NCI-H524 (cell line): ENCODE measurements around the gene SH3GL3.

Experiments used
- DNase-seq, 2 experiments: peaks; one replicate each; lab custom pipeline; 2025; lab: John Stamatoyannopoulos, UW

Gene SH3GL3

GRCh38 chr15:83612226-83612625 is 165.1 kb downstream of the SH3GL3 start:
- no peak for DNase-seq

GRCh38 chr15:83612898-83613635 is 165.9 kb downstream of the SH3GL3 start:
- no peak for DNase-seq

- DNase-seq, result no peak
Observed at GRCh38 chr15:83613714-83614113, 166.6 kb downstream of the SH3GL3 start.

- DNase-seq, result no peak
Observed at GRCh38 chr15:83616840-83617239, 169.7 kb downstream of the SH3GL3 start.

- DNase-seq, result no peak
Observed at GRCh38 chr15:83626171-83626802, 179.1 kb downstream of the SH3GL3 start.

GRCh38 chr15:83631534-83631933 is 184.4 kb downstream of the SH3GL3 start:
- no peak for DNase-seq

GRCh38 chr15:83643201-83643600 is 196.1 kb downstream of the SH3GL3 start:
- DNase-seq, result no peak

GRCh38 chr15:83644439-83644838 is 197.3 kb downstream of the SH3GL3 start:
- DNase-seq, result no peak

GRCh38 chr15:83650831-83651230 is 203.7 kb downstream of the SH3GL3 start:
- DNase-seq, result no peak

- DNase-seq, result no peak
Observed at GRCh38 chr15:83651541-83651940, 204.4 kb downstream of the SH3GL3 start.

GRCh38 chr15:83652626-83653204 is 205.6 kb downstream of the SH3GL3 start:
- DNase-seq, result peak in 1 of 2 experiments; percentile 11

GRCh38 chr15:83653288-83653638 is 206.1 kb downstream of the SH3GL3 start:
- peak in 1 of 2 experiments; percentile 11 for DNase-seq

- DNase-seq, result peak; percentile 24 to 65
Observed at GRCh38 chr15:83653639-83654378, 206.7 kb downstream of the SH3GL3 start, which contains the start of gene ADAMTSL3. Gene ADAMTSL3 (plus strand): TSS chr15:83654123. CDS start chr15:83655762, 1,639 bp downstream.

- peak; percentile 35 to 69 for DNase-seq
Observed at GRCh38 chr15:83654379-83655236, 207.5 kb downstream of the SH3GL3 start.

- DNase-seq, result no peak
Observed at GRCh38 chr15:83655237-83655616, 208.1 kb downstream of the SH3GL3 start.

- DNase-seq, result no peak
Observed at GRCh38 chr15:83656192-83656591, 209.1 kb downstream of the SH3GL3 start.

GRCh38 chr15:83656943-83657528 is 209.9 kb downstream of the SH3GL3 start:
- DNase-seq, result no peak

GRCh38 chr15:83657549-83657948 is 210.4 kb downstream of the SH3GL3 start:
- DNase-seq, result peak in 1 of 2 experiments; percentile 18

GRCh38 chr15:83658430-83659416 is 211.6 kb downstream of the SH3GL3 start:
- no peak for DNase-seq

- DNase-seq, result no peak
Observed at GRCh38 chr15:83659417-83659812, 212.3 kb downstream of the SH3GL3 start.
